Measurements from ENCODE around the gene AKT1.

AKT1 gene

GRCh38 chr14:104723651-104724406 is 71.7 kb downstream of the AKT1 start, which contains the start of gene ADSS1:
ADSS1 (plus strand) TSS chr14:104724229; CDS start chr14:104724271, 42 bp downstream.
- peak within 1 kb of the TSS; percentile 67 for H4K91ac ChIP-seq (ENCODE audit: low read depth, low read length)
- H3K36me3 ChIP-seq (ENCODE audit: control insufficient read depth in 1 of 2, insufficient read depth in 2 of 2, low read length in 2 of 2): peaks cover 26 to 27% of the 10 kb centered on the region in 2 experiments
- H4K12ac ChIP-seq (ENCODE audit: low read depth, low read length): peak within 1 kb of the TSS; percentile 90
- H3K23ac ChIP-seq (ENCODE audit: low read length): no peak within 1 kb of the TSS
- H2BK120ac ChIP-seq (ENCODE audit: insufficient read depth, low read length, poor library complexity): peak within 1 kb of the TSS; percentile 62
- peak within 1 kb of the TSS; percentile 75 for H2AFZ ChIP-seq (ENCODE audit: insufficient read depth, low read length, poor library complexity)
- peak within 1 kb of the TSS; percentile 53 for H2BK12ac ChIP-seq (ENCODE audit: low read length)
- H2BK5ac ChIP-seq (ENCODE audit: low read depth, low read length, poor library complexity): peak within 1 kb of the TSS; percentile 69
- no peaks in the 10 kb centered on the region for H3K27me3 ChIP-seq (ENCODE audit: insufficient read depth, low read length)
- WGBS (ENCODE audit: extremely low coverage, insufficient coverage, insufficient read length): no CpG with 5 or more reads among the region's 82 CpGs
- peaks cover 2% of the 10 kb centered on the region for H3K79me1 ChIP-seq (ENCODE audit: low read length)
- peak in 1 of 2 donors; percentile 64 for DNase-seq
- peak within 1 kb of the TSS; percentile 55 for H2AK5ac ChIP-seq (ENCODE audit: low read length)
- peaks cover 5% of the 10 kb centered on the region for H3K9me3 ChIP-seq (ENCODE audit: insufficient read depth, low read depth, low read length)
- peaks cover 2% of the 10 kb centered on the region for H3K79me2 ChIP-seq (ENCODE audit: control insufficient read depth, insufficient read depth, low read length, poor library complexity)
- peaks cover 3 to 16% of the 10 kb centered on the region in 2 experiments for H3K4me1 ChIP-seq (ENCODE audit: control insufficient read depth in 1 of 2, insufficient read depth in 2 of 2, low read length in 2 of 2)
- H3K4me2 ChIP-seq (ENCODE audit: low read length): peak within 1 kb of the TSS; percentile 94
- no peak within 1 kb of the TSS for H3K4ac ChIP-seq (ENCODE audit: low read depth, low read length)
- H4K8ac ChIP-seq (ENCODE audit: low read depth, low read length): peak within 1 kb of the TSS; percentile 93
- peak within 1 kb of the TSS; percentile 79 for H3K4me3 ChIP-seq (ENCODE audit: low read depth, low read length)
- peak within 1 kb of the TSS; percentile 83 for H3K18ac ChIP-seq (ENCODE audit: low read length)
- peak within 1 kb of the TSS; percentile 71 for H3K9ac ChIP-seq (ENCODE audit: low read length)
- peak within 1 kb of the TSS; percentile 90 for H3K14ac ChIP-seq (ENCODE audit: low read length)
- no peak within 1 kb of the TSS for H3K27ac ChIP-seq (ENCODE audit: low read depth, low read length)

GRCh38 chr14:104722938-104723650 is 72.5 kb downstream of the AKT1 start:
- no peak overlapping the region for H3K18ac ChIP-seq (ENCODE audit: low read length)
- H4K8ac ChIP-seq (ENCODE audit: low read depth, low read length): peak overlapping the region; percentile 20
- no peak overlapping the region for H2AFZ ChIP-seq (ENCODE audit: insufficient read depth, low read length, poor library complexity)
- H4K91ac ChIP-seq (ENCODE audit: low read depth, low read length): no peak overlapping the region
- no peak overlapping the region for H3K23ac ChIP-seq (ENCODE audit: low read length)
- H3K79me1 ChIP-seq (ENCODE audit: low read length): peaks cover 2% of the 10 kb centered on the region
- no peak overlapping the region for H3K4ac ChIP-seq (ENCODE audit: low read depth, low read length)
- H2AK5ac ChIP-seq (ENCODE audit: low read length): peak overlapping the region; percentile 43
- peak overlapping the region; percentile 27 for H2BK12ac ChIP-seq (ENCODE audit: low read length)
- no peak overlapping the region for H2BK5ac ChIP-seq (ENCODE audit: low read depth, low read length, poor library complexity)
- WGBS (ENCODE audit: extremely low coverage, insufficient coverage, insufficient read length): no CpG with 5 or more reads among the region's 26 CpGs
- H3K79me2 ChIP-seq (ENCODE audit: control insufficient read depth, insufficient read depth, low read length, poor library complexity): peaks cover 2% of the 10 kb centered on the region
- H3K9ac ChIP-seq (ENCODE audit: low read length): no peak overlapping the region
- H3K14ac ChIP-seq (ENCODE audit: low read length): peak overlapping the region; percentile 7
- peaks cover 5% of the 10 kb centered on the region for H3K9me3 ChIP-seq (ENCODE audit: insufficient read depth, low read depth, low read length)
- DNase-seq: peak; percentile 55 to 58
- no peak overlapping the region for H2BK120ac ChIP-seq (ENCODE audit: insufficient read depth, low read length, poor library complexity)
- peaks cover 3 to 16% of the 10 kb centered on the region in 2 experiments for H3K4me1 ChIP-seq (ENCODE audit: control insufficient read depth in 1 of 2, insufficient read depth in 2 of 2, low read length in 2 of 2)
- H3K36me3 ChIP-seq (ENCODE audit: control insufficient read depth in 1 of 2, insufficient read depth in 2 of 2, low read length in 2 of 2): peaks cover 31 to 33% of the 10 kb centered on the region in 2 experiments
- H4K12ac ChIP-seq (ENCODE audit: low read depth, low read length): peak overlapping the region; percentile 58
- no peak overlapping the region for H3K27ac ChIP-seq (ENCODE audit: low read depth, low read length)
- no peak overlapping the region for H3K4me3 ChIP-seq (ENCODE audit: low read depth, low read length)
- H3K27me3 ChIP-seq (ENCODE audit: insufficient read depth, low read length): no peaks in the 10 kb centered on the region
- peak overlapping the region; percentile 66 for H3K4me2 ChIP-seq (ENCODE audit: low read length)

GRCh38 chr14:104721505-104722431 is 73.8 kb downstream of the AKT1 start:
- Histone ChIP-seq H2AFZ (ENCODE audit: insufficient read depth, low read length, poor library complexity) (no peak overlapping the region), H3K9me3 (ENCODE audit: insufficient read depth, low read depth, low read length) (peaks cover 2% of the 10 kb centered on the region), H2BK5ac (ENCODE audit: low read depth, low read length, poor library complexity) (no peak overlapping the region), H2BK120ac (ENCODE audit: insufficient read depth, low read length, poor library complexity) (no peak overlapping the region), H3K4me2 (ENCODE audit: low read length) (no peak overlapping the region), H3K4ac (ENCODE audit: low read depth, low read length) (no peak overlapping the region), H3K4me1 (ENCODE audit: control insufficient read depth in 1 of 2, insufficient read depth in 2 of 2, low read length in 2 of 2) (peaks cover 3 to 16% of the 10 kb centered on the region in 2 experiments), H3K36me3 (ENCODE audit: control insufficient read depth in 1 of 2, insufficient read depth in 2 of 2, low read length in 2 of 2) (peaks cover 41 to 43% of the 10 kb centered on the region in 2 experiments), H4K8ac (ENCODE audit: low read depth, low read length) (no peak overlapping the region), H3K23ac (ENCODE audit: low read length) (no peak overlapping the region), H3K27me3 (ENCODE audit: insufficient read depth, low read length) (no peaks in the 10 kb centered on the region), H4K12ac (ENCODE audit: low read depth, low read length) (no peak overlapping the region), H3K14ac (ENCODE audit: low read length) (no peak overlapping the region), H2AK5ac (ENCODE audit: low read length) (no peak overlapping the region), H3K79me2 (ENCODE audit: control insufficient read depth, insufficient read depth, low read length, poor library complexity) (peaks cover 2% of the 10 kb centered on the region), H3K9ac (ENCODE audit: low read length) (no peak overlapping the region), H3K27ac (ENCODE audit: low read depth, low read length) (no peak overlapping the region), H3K79me1 (ENCODE audit: low read length) (peaks cover 2% of the 10 kb centered on the region), H3K4me3 (ENCODE audit: low read depth, low read length) (no peak overlapping the region), H3K18ac (ENCODE audit: low read length) (no peak overlapping the region), H2BK12ac (ENCODE audit: low read length) (no peak overlapping the region), H4K91ac (ENCODE audit: low read depth, low read length) (no peak overlapping the region)
- no peak for DNase-seq
- WGBS (ENCODE audit: extremely low coverage, insufficient coverage, insufficient read length): no CpG with 5 or more reads among the region's 18 CpGs

Measured in trophoblast cell (in vitro differentiated cells and primary cell).